HepG2 (cell line): ENCODE data around the gene UROD. TPM values are rescaled to one million over a fixed set of nuclear protein-coding genes. Genes with fewer than 3 reads are reported as not detected.

ENCODE experiments used
- ATAC-seq: fragments of 200-7000 bp; cut with Tn5 transposase; 3 replicates; pipeline ENCODE4 v1.9.1; 2020; ENCODE audit warnings: mild to moderate bottlenecking, moderate library complexity
- BruUV-seq: library from RNA; stranded (reverse); fragments of 400-500 nt; replicated peaks from 2 replicates; lab custom pipeline; 2021; lab: Mats Ljungman, UMichigan
- CTCF ChIA-PET: fragments of 300-600 bp; formaldehyde crosslinking; extraction: SDS; loops from one replicate; lab custom pipeline; 2021; ENCODE audit warnings: low total read pairs, inconsistent platforms, low intra/inter-chr PET ratio; lab: Yijun Ruan, JAX
- POLR2A ChIA-PET: fragments of 350-600 bp; sonication (Branson Sonifier 250); formaldehyde crosslinking; loops from one replicate; lab custom pipeline; 2020; ENCODE audit warnings: antibody characterized with exemption, inconsistent platforms; lab: Yijun Ruan, JAX
- DNase-seq: peaks from one replicate; pipeline ENCODE4 v3.0.0-alpha.2; 2015; ENCODE audit warnings: low spot score
- FAIRE-seq: peaks from 3 replicates; lab custom pipeline; 2011; peaks lifted over from hg19 to GRCh38; lab: Jason Lieb, UNC
- H2AFZ ChIP-seq: one replicate; pipeline ENCODE4 v1.6.1; 2011; ENCODE audit warnings: low read length, inconsistent platforms
- H3K27ac ChIP-seq: fragments of 300-600 bp; 3 replicates; pipeline ENCODE4 v1.8.0; 2011; ENCODE audit warnings: mixed run types, mild to moderate bottlenecking, mixed read lengths, low read length, inconsistent platforms; ENCODE audit not compliant: insufficient read depth; ENCODE audit errors: extremely low read length
- H3K27me3 ChIP-seq, 2 experiments: fragments of 200-600 bp in 1 of 2; 2 replicates in 1 of 2; 3 replicates in 1 of 2; pipeline versions ENCODE4 v1.6.0 to v1.8.0; 2011; ENCODE audit warnings: low read length in 2 of 2, mild to moderate bottlenecking in 2 of 2, moderate library complexity in 2 of 2, inconsistent platforms in 1 of 2; ENCODE audit not compliant: insufficient read depth in 2 of 2, control insufficient read depth in 1 of 2
- H3K36me3 ChIP-seq, 2 experiments: fragments of 200-600 bp in 1 of 2; replicated peaks in 1 of 2; 2 replicates in 1 of 2; 3 replicates in 1 of 2; pipeline versions ENCODE4 v1.5.1 to v1.8.0; 2011; ENCODE audit warnings: low read length in 2 of 2, inconsistent platforms in 1 of 2; ENCODE audit not compliant: insufficient read depth in 2 of 2, control insufficient read depth in 1 of 2
- H3K4me1 ChIP-seq: 2 replicates; pipeline ENCODE4 v1.5.1; 2012; ENCODE audit warnings: low read length, inconsistent platforms; ENCODE audit not compliant: insufficient read depth
- H3K4me2 ChIP-seq: 2 replicates; pipeline ENCODE4 v1.6.0; 2011; ENCODE audit warnings: low read depth, low read length, inconsistent platforms
- H3K4me3 ChIP-seq, 3 experiments: fragments of 200-600 bp in 1 of 3; sonication (generic), shearing (Covaris generic) in 1 of 3; replicated peaks in 1 of 3; 2 replicates each; pipeline ENCODE4 v1.5.1; 2011 to 2016; ENCODE audit warnings: low read length in 3 of 3, inconsistent platforms in 2 of 3, low read depth in 2 of 3, mild to moderate bottlenecking in 2 of 3, control low read depth in 1 of 3, mixed read lengths in 1 of 3; ENCODE audit not compliant: insufficient read depth in 1 of 3
- H3K79me2 ChIP-seq: one replicate; pipeline ENCODE4 v1.6.1; 2011; ENCODE audit warnings: low read length, inconsistent platforms; ENCODE audit not compliant: insufficient read depth
- H3K9ac ChIP-seq: 2 replicates; pipeline ENCODE4 v1.6.0; 2011; ENCODE audit warnings: mild to moderate bottlenecking, low read depth, low read length, inconsistent platforms; ENCODE audit not compliant: insufficient read depth
- H3K9me3 ChIP-seq: 2 replicates; pipeline ENCODE4 v1.5.1; 2012; ENCODE audit warnings: mild to moderate bottlenecking, low read length
- H4K20me1 ChIP-seq: 2 replicates; pipeline ENCODE4 v1.6.0; 2011; ENCODE audit warnings: inconsistent platforms, mild to moderate bottlenecking, low read length, moderate library complexity; ENCODE audit not compliant: insufficient read depth
- FOXP4 ChIP-seq: sonication (generic); formaldehyde crosslinking; IDR thresholded peaks from 2 replicates; pipeline ENCODE4 v1.4.0; 2020; ENCODE audit warnings: missing genetic modification reagents
- HINFP ChIP-seq: sonication (generic); formaldehyde crosslinking; IDR thresholded peaks from 2 replicates; pipeline ENCODE4 v1.4.0; 2020; ENCODE audit warnings: low read depth, mild to moderate bottlenecking, missing genetic modification reagents
- HNRNPH1 ChIP-seq: fragments of 200-400 bp; formaldehyde crosslinking; optimal IDR thresholded peaks from 2 replicates; pipeline ENCODE3; 2017; ENCODE audit warnings: mild to moderate bottlenecking, low read depth, low read length
- KDM4B ChIP-seq: sonication (generic); formaldehyde crosslinking; IDR thresholded peaks from 2 replicates; pipeline ENCODE4 v1.4.0; 2020; ENCODE audit warnings: missing genetic modification reagents
- MTA1 ChIP-seq: sonication (generic); formaldehyde crosslinking; IDR thresholded peaks from 2 replicates; pipeline ENCODE4 v1.4.0; 2020; ENCODE audit warnings: missing genetic modification reagents, mild to moderate bottlenecking, borderline replicate concordance
- NCOA2 ChIP-seq: sonication (generic); formaldehyde crosslinking; IDR thresholded peaks from 2 replicates; pipeline ENCODE4 v1.8.0; 2022; ENCODE audit warnings: inconsistent platforms
- NFYC ChIP-seq: IDR thresholded peaks from 2 replicates; pipeline ENCODE4 v1.6.1; 2016; ENCODE audit warnings: missing genetic modification reagents, missing compliant biosample characterization
- NR2F2 ChIP-seq: IDR thresholded peaks from 2 replicates; pipeline ENCODE4 v1.6.1; 2012; ENCODE audit warnings: low read depth, inconsistent platforms, borderline replicate concordance
- PREB ChIP-seq: sonication (generic); formaldehyde crosslinking; IDR thresholded peaks from 2 replicates; pipeline ENCODE4 v1.4.0; 2020; ENCODE audit warnings: missing genetic modification reagents
- SMC3 ChIP-seq: IDR thresholded peaks from 2 replicates; pipeline ENCODE4 v1.6.1; 2011; ENCODE audit warnings: low read length, improper control_type of control experiment
- TEF ChIP-seq: sonication (generic); formaldehyde crosslinking; IDR thresholded peaks from 2 replicates; pipeline ENCODE4 v1.5.0; 2020; ENCODE audit warnings: missing genetic modification reagents
- ZBTB49 ChIP-seq: sonication (generic); formaldehyde crosslinking; IDR thresholded peaks from 2 replicates; pipeline ENCODE4 v1.4.0; 2020; ENCODE audit warnings: missing genetic modification reagents, borderline replicate concordance
- ZNF331 ChIP-seq: sonication (generic); formaldehyde crosslinking; IDR thresholded peaks from 2 replicates; pipeline ENCODE4 v1.4.0; 2020; ENCODE audit warnings: missing genetic modification reagents
- ZNF451 ChIP-seq: sonication (generic); formaldehyde crosslinking; IDR thresholded peaks from 2 replicates; pipeline ENCODE4 v1.5.0; 2020; ENCODE audit warnings: mild to moderate bottlenecking, missing genetic modification reagents
- ZNF567 ChIP-seq: sonication (generic); formaldehyde crosslinking; IDR thresholded peaks from 2 replicates; pipeline ENCODE4 v1.8.1; 2023; ENCODE audit warnings: mild to moderate bottlenecking, missing genetic modification reagents, borderline replicate concordance
- WGBS: methylation state at CpG from one replicate; pipeline ENCODE4 v1.1.6; 2017; ENCODE audit warnings: low lambda C conversion rate; 5-methylcytosine and 5-hydroxymethylcytosine counted together
- in situ Hi-C: cut with HindIII; loops from 2 replicates; pipeline ENCODE4 v1.10.0; 2017; ENCODE audit warnings: low pct_unique_long_range_greater_than_20kb; ENCODE audit not compliant: extremely low pct_ligation_motif_present
- intact Hi-C: fragments of 100-400 bp; cut with micrococcal nuclease; formaldehyde crosslinking; loops from one replicate; pipeline ENCODE4 v1.10.0; 2022; ENCODE audit not compliant: unreplicated experiment
- polyA plus RNA-seq, 8 experiments: library from polyadenylated mRNA; depleted of rRNA in 3 of 8; stranded (reverse) in 7 of 8; unstranded in 1 of 8; fragments of >200 nt; fragmentation: Illumina TruSeq in 4 of 8; extraction: Trizol in 4 of 8; gene quantifications; 2 replicates each; pipeline versions ENCODE4 v1.2.1 to v1.2.3, GENCODE V29; 2011 to 2016; ENCODE audit warnings: low read depth in 4 of 8, missing spikeins in 1 of 8, mixed read lengths in 1 of 8; ENCODE audit not compliant: insufficient read depth in 1 of 8
- total RNA-seq, 5 experiments: library from RNA; depleted of rRNA; stranded (reverse); fragments of >200 nt; fragmentation: Illumina TruSeq; extraction: Trizol; gene quantifications; 2 replicates each; pipeline ENCODE4 v1.2.3, GENCODE V29; 2016; ENCODE audit warnings: low read depth in 1 of 5

Gene UROD
- total and polyA plus RNA-seq, 2 of the 13 experiments (the other 11 are each of a cell fraction or from before 2014, with no cell fraction given), result 162 to 171 TPM

GRCh38 chr1:45038661-45039364 lies 26.8 kb downstream of the UROD start:
- no peak overlapping the region for H3K27ac ChIP-seq
- BruUV-seq, result no TSS peak
- TF ChIP-seq FOXP4 (CRISPR knock-in tag) (no peak; the same call in 1 of the 2 replicates), SMC3 (no peak), ZNF331 (CRISPR knock-in tag) (no peak), HINFP (CRISPR knock-in tag) (no peak), KDM4B (CRISPR knock-in tag) (no peak), TEF (CRISPR knock-in tag) (no peak), ZNF451 (CRISPR knock-in tag) (no peak), NFYC (CRISPR knock-in tag) (no peak), NCOA2 (CRISPR knock-in tag) (peak; percentile 30; the same call in 1 of the 2 replicates), NR2F2 (no peak), ZBTB49 (CRISPR knock-in tag) (no peak), PREB (no peak), HNRNPH1 (no peak), ZNF567 (CRISPR knock-in tag) (no peak), MTA1 (CRISPR knock-in tag) (no peak)

More at GRCh38 chr1:45038661-45039364, 26.8 kb downstream of the UROD start:
- intact Hi-C loops, result no loop called here
- no peaks in the 10 kb centered on the region for H3K9me3 ChIP-seq
- H3K79me2 ChIP-seq, result no peaks in the 10 kb centered on the region
- H2AFZ ChIP-seq, result no peak overlapping the region
- H3K4me2 ChIP-seq, result no peak overlapping the region
- FAIRE-seq (peak; percentile 62), ATAC-seq (peak; percentile 72), DNase-seq (peak; percentile 82)
- ChIA-PET POLR2A (interaction anchor here (0.9 to 1.2 kb wide), 3 partner anchors 25 to 96 kb away, joined by 3 to 4 read pairs (median 4); no protein-coding TSS in a partner anchor), CTCF (no interaction called here)
- H3K4me1 ChIP-seq, result peaks cover 15% of the 10 kb centered on the region
- no peak overlapping the region for H3K9ac ChIP-seq
- no peaks in the 10 kb centered on the region for H4K20me1 ChIP-seq
- no peak overlapping the region for H3K4me3 ChIP-seq
- in situ Hi-C loops, result no loop called here
- 78% methylated on average over 6 of the region's 8 CpGs for WGBS
- H3K27me3 ChIP-seq, result no peaks in the 10 kb centered on the region
- H3K36me3 ChIP-seq, result peaks cover 16 to 43% of the 10 kb centered on the region in 2 experiments; a peak in 4 of 5 replicates
